WTC11 (cell line): ENCODE data around the gene ADORA1.

ENCODE experiments used
- CREB1 ChIP-seq: sonication (generic); formaldehyde crosslinking; IDR thresholded peaks from 2 replicates; pipeline ENCODE4 v1.8.0; 2023; ENCODE audit warnings: mild to moderate bottlenecking, missing genetic modification reagents
- CTCF ChIP-seq: fragments of 200-600 bp; IDR thresholded peaks from 2 replicates; pipeline ENCODE4 v1.8.0; 2022; ENCODE audit warnings: antibody characterized with exemption
- MLX ChIP-seq: sonication (generic); formaldehyde crosslinking; IDR thresholded peaks from 2 replicates; pipeline ENCODE4 v1.8.1; 2023; ENCODE audit warnings: mild to moderate bottlenecking, missing genetic modification reagents, moderate library complexity

DNA sequence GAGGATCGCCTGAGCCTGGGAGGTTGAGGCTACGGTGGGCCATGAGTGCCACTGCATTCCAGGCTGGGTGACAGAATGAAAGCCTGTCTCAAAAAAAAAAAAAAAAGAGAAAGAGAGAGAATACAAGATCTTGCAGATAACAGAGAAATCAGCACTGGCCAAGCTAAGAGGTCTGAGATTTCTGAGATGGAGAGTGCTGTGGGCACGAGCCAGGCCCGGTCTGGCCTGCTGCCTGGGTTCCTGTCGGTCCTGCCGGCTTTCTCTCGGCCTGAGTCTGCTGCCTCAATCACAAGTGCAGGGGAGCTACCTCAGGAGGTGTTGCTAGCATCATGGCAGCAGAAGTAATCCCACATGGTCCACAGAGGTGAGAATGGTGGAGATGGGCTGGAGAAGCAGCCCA is 19.0 kb downstream of the ADORA1 start:
- TF ChIP-seq CTCF (no peak), MLX (no peak), CREB1 (no peak)
